Panc1 (cell line): Measurements from ENCODE around the gene TRAPPC2L. TPM values are rescaled to one million over a fixed set of nuclear protein-coding genes. Genes with fewer than 3 reads are reported as not detected.

Experiments used
- ATAC-seq: fragments of 200-7000 bp; cut with Tn5 transposase; 2 replicates; pipeline ENCODE4 v1.9.1; 2020; ENCODE audit warnings: mild to moderate bottlenecking, moderate library complexity
- BruUV-seq: library from RNA; stranded (reverse); fragments of 400-500 nt; replicated peaks from 2 replicates; lab custom pipeline; 2021; lab: Mats Ljungman, UMichigan
- CTCF ChIA-PET: fragments of 300-600 bp; sonication (Branson Sonifier 250); formaldehyde crosslinking; loops from one replicate; lab custom pipeline; 2022; ENCODE audit warnings: antibody characterized with exemption; lab: Charles Lee
- POLR2A ChIA-PET: fragments of 300-600 bp; sonication (Branson Sonifier 250); formaldehyde crosslinking; loops from one replicate; lab custom pipeline; 2022; ENCODE audit warnings: antibody characterized with exemption; lab: Charles Lee
- DNase-seq: peaks from one replicate; pipeline ENCODE4 v3.0.0-alpha.2; 2010; ENCODE audit warnings: low read depth, low spot score
- H3K27ac ChIP-seq: 2 replicates; pipeline ENCODE4 v1.5.1; 2011; ENCODE audit warnings: mild to moderate bottlenecking, low read length, inconsistent platforms
- H3K27me3 ChIP-seq: fragments of 200-500 bp; sonication (Bioruptor generic); 2 replicates; pipeline ENCODE4 v1.6.0; 2014; ENCODE audit warnings: low read length, inconsistent platforms; ENCODE audit not compliant: control insufficient read depth, insufficient read depth
- H3K36me3 ChIP-seq: fragments of 200-500 bp; sonication (Bioruptor generic); 2 replicates; pipeline ENCODE4 v1.5.1; 2014; ENCODE audit warnings: inconsistent platforms, mild to moderate bottlenecking, low read length, moderate library complexity; ENCODE audit not compliant: control insufficient read depth, insufficient read depth
- H3K4me1 ChIP-seq: 2 replicates; pipeline ENCODE4 v1.5.1; 2011; ENCODE audit warnings: inconsistent platforms, mild to moderate bottlenecking, low read length, moderate library complexity; ENCODE audit not compliant: control insufficient read depth, insufficient read depth
- H3K4me3 ChIP-seq, 2 experiments: 2 replicates each; pipeline ENCODE4 v1.5.1; 2011 to 2012; ENCODE audit warnings: low read depth in 2 of 2, low read length in 2 of 2, mild to moderate bottlenecking in 2 of 2, inconsistent platforms in 1 of 2, moderate library complexity in 1 of 2
- H3K9me3 ChIP-seq: fragments of 200-500 bp; sonication (Bioruptor generic); 2 replicates; pipeline ENCODE4 v1.5.1; 2014; ENCODE audit warnings: low read depth, mild to moderate bottlenecking, inconsistent platforms, low read length, moderate library complexity; ENCODE audit not compliant: control insufficient read depth, insufficient read depth
- CTCF ChIP-seq: fragments of 450-650 bp; IDR thresholded peaks from 2 replicates; pipeline ENCODE4 v1.5.1; 2017; ENCODE audit warnings: mild to moderate bottlenecking
- POLR2AphosphoS5 ChIP-seq: IDR thresholded peaks from 2 replicates; pipeline ENCODE4 v1.6.1; 2012; ENCODE audit warnings: mild to moderate bottlenecking, low read depth, low read length, moderate library complexity
- SIN3A ChIP-seq: IDR thresholded peaks from 2 replicates; pipeline ENCODE4 v1.6.1; 2012; ENCODE audit warnings: low read depth, mild to moderate bottlenecking, low read length, moderate library complexity, borderline replicate concordance; ENCODE audit not compliant: insufficient read depth
- TCF7L2 ChIP-seq: IDR thresholded peaks from 2 replicates; pipeline ENCODE4 v1.6.1; 2011; ENCODE audit warnings: mild to moderate bottlenecking, low read depth, low read length, inconsistent platforms
- in situ Hi-C: cut with HindIII; loops from 2 replicates; pipeline ENCODE4 v1.10.0; 2016; ENCODE audit warnings: low sequenced_read_pairs, low pct_unique_long_range_greater_than_20kb
- intact Hi-C: fragments of 100-400 bp; cut with micrococcal nuclease; formaldehyde crosslinking; loops from one replicate; pipeline ENCODE4 v1.10.0; 2022; ENCODE audit not compliant: unreplicated experiment
- total RNA-seq: library from RNA; stranded (reverse); gene quantifications from one replicate; pipeline ENCODE4 v1.2.1, GENCODE V29; 2021; ENCODE audit not compliant: unreplicated experiment
- TF ChIP-seq, protein P1 (sequence below), 2 experiments: IDR thresholded peaks; 2 replicates each; pipeline ENCODE4 v1.6.1; 2011 to 2012; ENCODE audit warnings: low read depth in 2 of 2, control low read depth in 1 of 2, low read length in 1 of 2, mild to moderate bottlenecking in 1 of 2, moderate library complexity in 1 of 2; ENCODE audit not compliant: insufficient read depth in 1 of 2

TRAPPC2L gene
- total RNA-seq, 1 experiment from 2014 or later: 73.8 TPM

DNA sequence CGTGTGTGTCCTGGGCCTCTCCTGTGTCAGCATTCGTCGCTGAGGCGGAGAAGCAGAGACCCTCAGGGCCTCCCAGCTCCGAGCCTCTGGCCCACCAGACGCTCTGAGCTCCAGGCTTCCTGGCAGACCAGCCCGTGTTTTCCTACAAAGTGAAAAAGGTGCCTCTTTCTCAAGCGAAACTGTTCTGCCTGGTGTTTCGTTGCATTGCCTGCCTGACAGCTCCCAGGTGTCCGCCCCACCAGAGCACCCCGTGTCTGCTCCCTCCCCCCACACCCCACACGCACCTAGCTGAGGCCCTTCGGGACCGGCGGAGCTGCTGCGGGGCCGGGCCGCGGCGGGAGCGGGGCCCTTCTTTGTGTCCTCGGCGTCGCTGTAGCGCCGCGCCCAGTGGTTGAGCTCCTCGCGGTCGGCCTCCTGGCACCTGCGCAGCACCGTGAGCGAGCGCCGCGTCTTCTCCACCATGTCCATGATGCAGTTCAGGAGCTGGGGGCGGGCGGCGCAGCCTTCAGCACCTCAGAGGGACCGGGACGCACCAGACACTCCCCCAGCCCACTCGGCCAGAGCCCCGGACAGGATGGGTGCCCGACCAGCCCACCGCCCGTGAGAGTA lies 24.2 kb downstream of the TRAPPC2L start:
- Histone ChIP-seq H3K9me3 (no peaks in the 10 kb centered on the region), H3K27me3 (no peaks in the 10 kb centered on the region), H3K4me1 (no peaks in the 10 kb centered on the region), H3K4me3 (no peak overlapping the region), H3K36me3 (no peaks in the 10 kb centered on the region), H3K27ac (no peak overlapping the region)
- no peak for TF ChIP-seq CTCF
- TF ChIP-seq, protein P1, sequence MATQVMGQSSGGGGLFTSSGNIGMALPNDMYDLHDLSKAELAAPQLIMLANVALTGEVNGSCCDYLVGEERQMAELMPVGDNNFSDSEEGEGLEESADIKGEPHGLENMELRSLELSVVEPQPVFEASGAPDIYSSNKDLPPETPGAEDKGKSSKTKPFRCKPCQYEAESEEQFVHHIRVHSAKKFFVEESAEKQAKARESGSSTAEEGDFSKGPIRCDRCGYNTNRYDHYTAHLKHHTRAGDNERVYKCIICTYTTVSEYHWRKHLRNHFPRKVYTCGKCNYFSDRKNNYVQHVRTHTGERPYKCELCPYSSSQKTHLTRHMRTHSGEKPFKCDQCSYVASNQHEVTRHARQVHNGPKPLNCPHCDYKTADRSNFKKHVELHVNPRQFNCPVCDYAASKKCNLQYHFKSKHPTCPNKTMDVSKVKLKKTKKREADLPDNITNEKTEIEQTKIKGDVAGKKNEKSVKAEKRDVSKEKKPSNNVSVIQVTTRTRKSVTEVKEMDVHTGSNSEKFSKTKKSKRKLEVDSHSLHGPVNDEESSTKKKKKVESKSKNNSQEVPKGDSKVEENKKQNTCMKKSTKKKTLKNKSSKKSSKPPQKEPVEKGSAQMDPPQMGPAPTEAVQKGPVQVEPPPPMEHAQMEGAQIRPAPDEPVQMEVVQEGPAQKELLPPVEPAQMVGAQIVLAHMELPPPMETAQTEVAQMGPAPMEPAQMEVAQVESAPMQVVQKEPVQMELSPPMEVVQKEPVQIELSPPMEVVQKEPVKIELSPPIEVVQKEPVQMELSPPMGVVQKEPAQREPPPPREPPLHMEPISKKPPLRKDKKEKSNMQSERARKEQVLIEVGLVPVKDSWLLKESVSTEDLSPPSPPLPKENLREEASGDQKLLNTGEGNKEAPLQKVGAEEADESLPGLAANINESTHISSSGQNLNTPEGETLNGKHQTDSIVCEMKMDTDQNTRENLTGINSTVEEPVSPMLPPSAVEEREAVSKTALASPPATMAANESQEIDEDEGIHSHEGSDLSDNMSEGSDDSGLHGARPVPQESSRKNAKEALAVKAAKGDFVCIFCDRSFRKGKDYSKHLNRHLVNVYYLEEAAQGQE (IDR thresholded peaks at IDR 0.05; ENCODE audit: insufficient read depth in 1 of 2, low read depth in 2 of 2, low read length in 1 of 2): no peak
- TF ChIP-seq POLR2AphosphoS5: no peak
- no peak for TF ChIP-seq TCF7L2
- no peak for TF ChIP-seq SIN3A
- ChIA-PET POLR2A (no interaction called here), CTCF (no interaction called here)
- ATAC-seq: no peak
- BruUV-seq: no TSS peak
- intact Hi-C loops: no loop called here
- in situ Hi-C loops: no loop called here
- DNase-seq: no peak

DNA sequence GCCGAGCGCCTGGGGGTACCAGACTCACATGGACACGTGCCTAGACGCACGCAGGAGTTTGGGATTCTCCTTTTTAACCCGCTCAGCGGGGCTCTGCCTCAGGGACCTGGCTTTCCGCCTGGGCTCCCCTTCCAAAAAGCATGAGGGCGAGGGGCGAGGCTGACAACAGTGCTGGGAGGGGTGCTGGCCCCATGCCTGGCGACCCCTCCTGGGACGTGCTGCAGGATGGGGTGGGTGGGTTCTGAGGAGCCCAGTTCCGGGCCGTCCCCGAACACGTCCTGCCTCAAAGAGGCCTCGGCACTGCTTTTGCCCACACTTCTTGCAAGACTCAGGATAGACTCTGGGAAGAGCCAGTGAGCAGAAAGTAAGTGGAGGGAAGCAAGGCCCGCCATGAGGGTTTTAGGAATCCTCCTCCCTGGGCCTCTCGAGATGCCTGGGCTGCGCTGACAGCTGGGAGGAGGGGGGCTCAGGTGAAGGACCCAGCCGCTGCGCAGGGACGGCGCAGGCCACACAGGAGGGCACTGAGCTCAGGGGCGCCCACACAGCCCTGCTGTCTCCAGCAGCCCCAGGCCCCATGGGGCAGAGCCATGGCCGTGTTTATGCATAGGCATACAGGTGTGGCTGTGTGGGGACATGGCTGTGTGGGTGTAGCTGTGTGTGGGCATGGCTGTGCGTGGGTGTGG lies 24.9 kb downstream of the TRAPPC2L start:
- Histone ChIP-seq H3K4me3 (no peak overlapping the region), H3K36me3 (no peaks in the 10 kb centered on the region), H3K27me3 (no peaks in the 10 kb centered on the region), H3K27ac (no peak overlapping the region), H3K4me1 (no peaks in the 10 kb centered on the region), H3K9me3 (no peaks in the 10 kb centered on the region)
- in situ Hi-C loops (no loop called here), intact Hi-C loops (no loop called here)
- ATAC-seq (no peak), DNase-seq (no peak)
- ChIA-PET CTCF (no interaction called here), POLR2A (no interaction called here)
- no TSS peak for BruUV-seq
- TF ChIP-seq, protein P1 (IDR thresholded peaks at IDR 0.05; ENCODE audit: insufficient read depth in 1 of 2, low read depth in 2 of 2, low read length in 1 of 2): no peak
- no peak for TF ChIP-seq CTCF
- no peak for TF ChIP-seq POLR2AphosphoS5
- no peak for TF ChIP-seq SIN3A
- no peak for TF ChIP-seq TCF7L2
